ENCODE measurements around the gene BRI3BP.

DNA sequence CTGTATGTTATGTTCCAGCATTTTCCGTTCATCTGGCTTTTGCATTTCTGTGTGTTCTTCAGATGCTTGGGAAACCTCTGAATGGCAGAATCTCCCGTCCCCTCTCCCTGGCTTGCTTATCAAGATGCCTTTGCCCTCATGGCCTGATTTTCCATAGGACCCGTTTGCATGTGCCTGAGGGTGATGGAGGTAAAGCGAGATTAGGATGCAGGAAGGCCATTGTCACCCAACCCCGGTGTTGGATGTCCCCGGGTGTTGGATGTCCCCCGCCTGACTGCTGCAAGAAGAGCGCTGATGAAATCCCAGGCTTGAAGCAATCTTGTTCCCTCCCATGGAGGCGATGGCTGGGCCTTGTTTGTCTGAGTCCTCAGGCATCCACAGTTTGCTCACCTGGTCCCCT, 9.6 kb downstream of the BRI3BP start:
- no peak for TF ChIP-seq EZH2phosphoT487 (IDR thresholded peaks at IDR 0.05; ENCODE audit: low read depth, severe bottlenecking, unreplicated experiment)
- no peak for TF ChIP-seq CTCF (IDR thresholded peaks at IDR 0.05; ENCODE audit: poor library complexity)
